ENCODE results near the gene MDM2. TPM values are rescaled to one million over a fixed set of nuclear protein-coding genes. Genes with fewer than 3 reads are reported as not detected.

MDM2 gene
- total and polyA plus RNA-seq, 2 of the 13 experiments (the other 11 are each of a cell fraction or from before 2014, with no cell fraction given): 29.3 to 314 TPM

DNA sequence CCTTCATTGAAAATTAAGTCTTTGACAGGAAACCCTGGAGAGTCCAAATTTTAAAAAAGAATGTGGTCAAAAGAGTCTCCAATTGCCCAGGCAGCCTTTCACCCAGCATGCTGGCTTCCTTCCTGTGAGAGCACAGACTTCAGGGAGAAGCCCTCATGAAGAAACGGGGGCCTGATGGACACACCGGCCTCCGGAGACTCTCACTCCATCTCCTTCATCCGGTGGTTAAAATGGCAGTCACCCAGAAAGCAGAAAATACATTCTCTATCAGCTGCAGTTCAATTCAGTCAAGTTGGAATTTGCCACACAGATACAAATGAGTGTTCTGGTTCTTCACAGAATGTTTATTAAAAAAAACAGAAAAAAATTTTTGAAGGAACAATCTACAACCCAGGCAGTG, 68.5 kb downstream of the MDM2 start:
- intact Hi-C loops (cut with micrococcal nuclease; ENCODE audit: unreplicated experiment): no loop called here
- no TSS peak for BruUV-seq (replicated peaks)

DNA sequence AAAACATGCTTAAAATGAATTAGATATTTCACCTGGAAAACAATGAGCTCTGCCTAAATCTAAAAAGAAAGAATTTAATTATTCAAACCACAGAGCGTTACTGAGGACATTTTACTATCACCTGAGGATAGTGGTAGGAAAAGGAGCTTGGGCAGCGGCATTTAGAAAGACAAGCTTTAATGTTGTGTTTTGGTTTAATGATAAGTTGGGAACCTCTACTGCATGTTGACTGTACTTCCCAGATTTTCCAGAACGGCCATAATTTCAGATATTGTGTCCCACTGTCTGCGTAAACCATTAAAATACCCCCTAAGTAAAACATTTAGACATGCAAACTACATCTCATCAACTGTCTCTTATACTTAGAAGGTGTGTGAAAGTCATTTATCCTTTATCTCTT, 69.6 kb downstream of the MDM2 start:
- FAIRE-seq (no peak), ATAC-seq (no peak), DNase-seq (ENCODE audit: low spot score) (no peak)
- intact Hi-C loops (cut with micrococcal nuclease; ENCODE audit: unreplicated experiment): no loop called here
- H3K36me3 ChIP-seq (replicated peaks in 1 of 2; ENCODE audit: control insufficient read depth in 1 of 2, insufficient read depth in 2 of 2, low read length in 2 of 2): no peaks in the 10 kb centered on the region
- H3K4me1 ChIP-seq (ENCODE audit: insufficient read depth, low read length): no peaks in the 10 kb centered on the region
- H3K9ac ChIP-seq (ENCODE audit: insufficient read depth, low read depth, low read length): no peak overlapping the region
- peaks cover 8% of the 10 kb centered on the region; the same call in 1 of the 2 replicates for H3K9me3 ChIP-seq (ENCODE audit: low read length)
- no peaks in the 10 kb centered on the region for H3K27me3 ChIP-seq (ENCODE audit: control insufficient read depth in 1 of 2, insufficient read depth in 2 of 2, low read length in 2 of 2)
- no peak overlapping the region for H3K27ac ChIP-seq (ENCODE audit: extremely low read length, insufficient read depth, low read length)
- POLR2A ChIA-PET: no interaction called here
- no peak overlapping the region for H3K4me2 ChIP-seq (ENCODE audit: low read depth, low read length)
- H3K79me2 ChIP-seq (ENCODE audit: insufficient read depth, low read length): no peaks in the 10 kb centered on the region
- H4K20me1 ChIP-seq (ENCODE audit: insufficient read depth, low read length): no peaks in the 10 kb centered on the region
- CTCF ChIA-PET (ENCODE audit: low intra/inter-chr PET ratio, low total read pairs): no interaction called here
- BruUV-seq (replicated peaks): no TSS peak
- in situ Hi-C loops (cut with HindIII; ENCODE audit: extremely low pct_ligation_motif_present, low pct_unique_long_range_greater_than_20kb): no loop called here
- H2AFZ ChIP-seq (ENCODE audit: low read length): no peak overlapping the region
- 61% methylated on average over 4 of the region's 4 CpGs for WGBS (ENCODE audit: low lambda C conversion rate)
- H3K4me3 ChIP-seq (replicated peaks in 1 of 3; ENCODE audit: insufficient read depth in 1 of 3, low read depth in 2 of 3, low read length in 3 of 3): no peak overlapping the region
- no peak for TF ChIP-seq ZNF782 (CRISPR knock-in tag; IDR thresholded peaks at IDR 0.05; ENCODE audit: borderline replicate concordance)
- TF ChIP-seq, protein P1, sequence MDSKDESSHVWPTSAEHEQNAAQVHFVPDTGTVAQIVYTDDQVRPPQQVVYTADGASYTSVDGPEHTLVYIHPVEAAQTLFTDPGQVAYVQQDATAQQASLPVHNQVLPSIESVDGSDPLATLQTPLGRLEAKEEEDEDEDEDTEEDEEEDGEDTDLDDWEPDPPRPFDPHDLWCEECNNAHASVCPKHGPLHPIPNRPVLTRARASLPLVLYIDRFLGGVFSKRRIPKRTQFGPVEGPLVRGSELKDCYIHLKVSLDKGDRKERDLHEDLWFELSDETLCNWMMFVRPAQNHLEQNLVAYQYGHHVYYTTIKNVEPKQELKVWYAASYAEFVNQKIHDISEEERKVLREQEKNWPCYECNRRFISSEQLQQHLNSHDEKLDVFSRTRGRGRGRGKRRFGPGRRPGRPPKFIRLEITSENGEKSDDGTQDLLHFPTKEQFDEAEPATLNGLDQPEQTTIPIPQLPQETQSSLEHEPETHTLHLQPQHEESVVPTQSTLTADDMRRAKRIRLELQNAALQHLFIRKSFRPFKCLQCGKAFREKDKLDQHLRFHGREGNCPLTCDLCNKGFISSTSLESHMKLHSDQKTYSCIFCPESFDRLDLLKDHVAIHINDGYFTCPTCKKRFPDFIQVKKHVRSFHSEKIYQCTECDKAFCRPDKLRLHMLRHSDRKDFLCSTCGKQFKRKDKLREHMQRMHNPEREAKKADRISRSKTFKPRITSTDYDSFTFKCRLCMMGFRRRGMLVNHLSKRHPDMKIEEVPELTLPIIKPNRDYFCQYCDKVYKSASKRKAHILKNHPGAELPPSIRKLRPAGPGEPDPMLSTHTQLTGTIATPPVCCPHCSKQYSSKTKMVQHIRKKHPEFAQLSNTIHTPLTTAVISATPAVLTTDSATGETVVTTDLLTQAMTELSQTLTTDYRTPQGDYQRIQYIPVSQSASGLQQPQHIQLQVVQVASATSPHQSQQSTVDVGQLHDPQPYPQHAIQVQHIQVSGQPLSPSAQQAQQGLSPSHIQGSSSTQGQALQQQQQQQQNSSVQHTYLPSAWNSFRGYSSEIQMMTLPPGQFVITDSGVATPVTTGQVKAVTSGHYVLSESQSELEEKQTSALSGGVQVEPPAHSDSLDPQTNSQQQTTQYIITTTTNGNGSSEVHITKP (CRISPR knock-in tag; IDR thresholded peaks at IDR 0.05; ENCODE audit: low read depth): no peak
- TF ChIP-seq, protein P2, sequence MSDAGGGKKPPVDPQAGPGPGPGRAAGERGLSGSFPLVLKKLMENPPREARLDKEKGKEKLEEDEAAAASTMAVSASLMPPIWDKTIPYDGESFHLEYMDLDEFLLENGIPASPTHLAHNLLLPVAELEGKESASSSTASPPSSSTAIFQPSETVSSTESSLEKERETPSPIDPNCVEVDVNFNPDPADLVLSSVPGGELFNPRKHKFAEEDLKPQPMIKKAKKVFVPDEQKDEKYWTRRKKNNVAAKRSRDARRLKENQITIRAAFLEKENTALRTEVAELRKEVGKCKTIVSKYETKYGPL (CRISPR knock-in tag; IDR thresholded peaks at IDR 0.05): no peak
- no peak for TF ChIP-seq MED1 (CRISPR knock-in tag; IDR thresholded peaks at IDR 0.05)
- TF ChIP-seq, protein P3, sequence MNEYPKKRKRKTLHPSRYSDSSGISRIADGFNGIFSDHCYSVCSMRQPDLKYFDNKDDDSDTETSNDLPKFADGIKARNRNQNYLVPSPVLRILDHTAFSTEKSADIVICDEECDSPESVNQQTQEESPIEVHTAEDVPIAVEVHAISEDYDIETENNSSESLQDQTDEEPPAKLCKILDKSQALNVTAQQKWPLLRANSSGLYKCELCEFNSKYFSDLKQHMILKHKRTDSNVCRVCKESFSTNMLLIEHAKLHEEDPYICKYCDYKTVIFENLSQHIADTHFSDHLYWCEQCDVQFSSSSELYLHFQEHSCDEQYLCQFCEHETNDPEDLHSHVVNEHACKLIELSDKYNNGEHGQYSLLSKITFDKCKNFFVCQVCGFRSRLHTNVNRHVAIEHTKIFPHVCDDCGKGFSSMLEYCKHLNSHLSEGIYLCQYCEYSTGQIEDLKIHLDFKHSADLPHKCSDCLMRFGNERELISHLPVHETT (CRISPR knock-in tag; conservative IDR thresholded peaks at IDR 0.05): no peak
- TF ChIP-seq, protein P4, sequence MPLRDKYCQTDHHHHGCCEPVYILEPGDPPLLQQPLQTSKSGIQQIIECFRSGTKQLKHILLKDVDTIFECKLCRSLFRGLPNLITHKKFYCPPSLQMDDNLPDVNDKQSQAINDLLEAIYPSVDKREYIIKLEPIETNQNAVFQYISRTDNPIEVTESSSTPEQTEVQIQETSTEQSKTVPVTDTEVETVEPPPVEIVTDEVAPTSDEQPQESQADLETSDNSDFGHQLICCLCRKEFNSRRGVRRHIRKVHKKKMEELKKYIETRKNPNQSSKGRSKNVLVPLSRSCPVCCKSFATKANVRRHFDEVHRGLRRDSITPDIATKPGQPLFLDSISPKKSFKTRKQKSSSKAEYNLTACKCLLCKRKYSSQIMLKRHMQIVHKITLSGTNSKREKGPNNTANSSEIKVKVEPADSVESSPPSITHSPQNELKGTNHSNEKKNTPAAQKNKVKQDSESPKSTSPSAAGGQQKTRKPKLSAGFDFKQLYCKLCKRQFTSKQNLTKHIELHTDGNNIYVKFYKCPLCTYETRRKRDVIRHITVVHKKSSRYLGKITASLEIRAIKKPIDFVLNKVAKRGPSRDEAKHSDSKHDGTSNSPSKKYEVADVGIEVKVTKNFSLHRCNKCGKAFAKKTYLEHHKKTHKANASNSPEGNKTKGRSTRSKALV (CRISPR knock-in tag; IDR thresholded peaks at IDR 0.05): no peak
- TF ChIP-seq CREB1 (IDR thresholded peaks at IDR 0.05): no peak
- TF ChIP-seq CREB1 (CRISPR knock-in tag; IDR thresholded peaks at IDR 0.05): no peak
- no peak for TF ChIP-seq RBFOX2 (IDR thresholded peaks at IDR 0.05; ENCODE audit: low read depth, low read length)
- TF ChIP-seq KDM5B (CRISPR knock-in tag; IDR thresholded peaks at IDR 0.05; ENCODE audit: borderline replicate concordance): no peak

More for the DNA sequence above, 68.5 kb downstream of the MDM2 start:
- 16% methylated on average over 4 of the region's 4 CpGs for WGBS (ENCODE audit: low lambda C conversion rate)
- no peak overlapping the region for H3K27ac ChIP-seq (ENCODE audit: extremely low read length, insufficient read depth, low read length)
- ChIA-PET CTCF (ENCODE audit: low intra/inter-chr PET ratio, low total read pairs) (no interaction called here), POLR2A (no interaction called here)
- H3K36me3 ChIP-seq (replicated peaks in 1 of 2; ENCODE audit: control insufficient read depth in 1 of 2, insufficient read depth in 2 of 2, low read length in 2 of 2): no peaks in the 10 kb centered on the region
- in situ Hi-C loops (cut with HindIII; ENCODE audit: extremely low pct_ligation_motif_present, low pct_unique_long_range_greater_than_20kb): no loop called here
- H3K27me3 ChIP-seq (ENCODE audit: control insufficient read depth in 1 of 2, insufficient read depth in 2 of 2, low read length in 2 of 2): no peaks in the 10 kb centered on the region
- H3K9me3 ChIP-seq (ENCODE audit: low read length): peaks cover 8% of the 10 kb centered on the region; the same call in 1 of the 2 replicates
- ATAC-seq (no peak), DNase-seq (ENCODE audit: low spot score) (no peak), FAIRE-seq (no peak)
- TF ChIP-seq RAD51 (IDR thresholded peaks at IDR 0.05; ENCODE audit: borderline replicate concordance): no peak
- no peak for TF ChIP-seq MXI1 (IDR thresholded peaks at IDR 0.05; ENCODE audit: borderline replicate concordance, low read depth, low read length)
- no peak for TF ChIP-seq ZNF547 (CRISPR knock-in tag; IDR thresholded peaks at IDR 0.05)
- no peak for TF ChIP-seq ZNF12 (CRISPR knock-in tag; IDR thresholded peaks at IDR 0.05)
- no peak for TF ChIP-seq SOX5 (CRISPR knock-in tag; IDR thresholded peaks at IDR 0.05; ENCODE audit: borderline replicate concordance)
- no peak overlapping the region for H3K4me3 ChIP-seq (replicated peaks in 1 of 3; ENCODE audit: insufficient read depth in 1 of 3, low read depth in 2 of 3, low read length in 3 of 3)
- H4K20me1 ChIP-seq (ENCODE audit: insufficient read depth, low read length): no peaks in the 10 kb centered on the region
- H3K79me2 ChIP-seq (ENCODE audit: insufficient read depth, low read length): no peaks in the 10 kb centered on the region
- H3K4me2 ChIP-seq (ENCODE audit: low read depth, low read length): no peak overlapping the region
- H3K9ac ChIP-seq (ENCODE audit: insufficient read depth, low read depth, low read length): no peak overlapping the region
- H3K4me1 ChIP-seq (ENCODE audit: insufficient read depth, low read length): no peaks in the 10 kb centered on the region
- no peak overlapping the region for H2AFZ ChIP-seq (ENCODE audit: low read length)

All from HepG2 (cell line).